WTC11 (cell line): Measurements from ENCODE around the gene VEGFC.

ENCODE experiments used
- CTCF ChIP-seq: fragments of 200-600 bp; IDR thresholded peaks from 2 replicates; pipeline ENCODE4 v1.8.0; 2022; ENCODE audit warnings: antibody characterized with exemption
- ESRRA ChIP-seq: sonication (generic); formaldehyde crosslinking; IDR thresholded peaks from 2 replicates; pipeline ENCODE4 v1.8.1; 2022; ENCODE audit warnings: mild to moderate bottlenecking, missing genetic modification reagents, borderline replicate concordance
- FOXP4 ChIP-seq: sonication (generic); formaldehyde crosslinking; IDR thresholded peaks from 2 replicates; pipeline ENCODE4 v1.8.0; 2022; ENCODE audit warnings: mild to moderate bottlenecking, missing genetic modification reagents
- IRF1 ChIP-seq: sonication (generic); formaldehyde crosslinking; IDR thresholded peaks from 2 replicates; pipeline ENCODE4 v1.8.0; 2023; ENCODE audit warnings: missing genetic modification reagents
- PRRX2 ChIP-seq: fragments of 250-450 bp; sonication (Bioruptor Pico); IDR thresholded peaks from 2 replicates; pipeline ENCODE4 v1.8.0; 2021; ENCODE audit warnings: mild to moderate bottlenecking
- TP53 ChIP-seq: sonication (generic); formaldehyde crosslinking; IDR thresholded peaks from 2 replicates; pipeline ENCODE4 v1.8.1; 2023; ENCODE audit warnings: mild to moderate bottlenecking, missing genetic modification reagents

- TF ChIP-seq ESRRA (no peak), CTCF (no peak), TP53 (CRISPR knock-in tag) (no peak), FOXP4 (CRISPR knock-in tag) (no peak), IRF1 (CRISPR knock-in tag) (no peak), PRRX2 (CRISPR knock-in tag) (no peak)
Observed at GRCh38 chr4:176782191-176782590, 10.5 kb downstream of the VEGFC start.
